Measurements from ENCODE around the gene TRMT11.
"Not testable (repeated sequence)": the region's sequence is repeated elsewhere in the genome, so short reads cannot be mapped to it uniquely, and the experiment has no call there.

The TRMT11 gene

GRCh38 chr6:125963817-125964216, 22.5 kb upstream of the TRMT11 start:
- no peak overlapping the region for H3K27ac Mint-ChIP-seq
- peaks cover 26% of the 10 kb centered on the region for H3K4me1 Mint-ChIP-seq (ENCODE audit: low read depth)

GRCh38 chr6:125966569-125966968, 19.8 kb upstream of the TRMT11 start:
- H3K27ac Mint-ChIP-seq, result no peak overlapping the region
- H3K4me3 Mint-ChIP-seq, result no peak overlapping the region
- intact Hi-C loops (cut with micrococcal nuclease), result no loop called here
- no peaks in the 10 kb centered on the region for H3K27me3 Mint-ChIP-seq
- H3K36me3 Mint-ChIP-seq (ENCODE audit: low read depth), result peaks cover 38% of the 10 kb centered on the region
- H3K9me3 Mint-ChIP-seq, result no peaks in the 10 kb centered on the region
- H3K4me1 Mint-ChIP-seq (ENCODE audit: low read depth), result peaks cover 34% of the 10 kb centered on the region

More at GRCh38 chr6:125963817-125964216, 22.5 kb upstream of the TRMT11 start:
- intact Hi-C loops (cut with micrococcal nuclease), result no loop called here
- no peaks in the 10 kb centered on the region for H3K27me3 Mint-ChIP-seq
- no peak overlapping the region for H3K4me3 Mint-ChIP-seq
- peaks cover 26% of the 10 kb centered on the region for H3K36me3 Mint-ChIP-seq (ENCODE audit: low read depth)
- no peaks in the 10 kb centered on the region for H3K9me3 Mint-ChIP-seq

- Mint-ChIP-seq H3K9me3 (no peaks in the 10 kb centered on the region), H3K36me3 (ENCODE audit: low read depth) (peaks cover 44% of the 10 kb centered on the region), H3K27ac (no peak overlapping the region), H3K4me3 (no peak overlapping the region), H3K27me3 (no peaks in the 10 kb centered on the region), H3K4me1 (ENCODE audit: low read depth) (peaks cover 23% of the 10 kb centered on the region)
- intact Hi-C loops (cut with micrococcal nuclease), result no loop called here
Observed at GRCh38 chr6:125968493-125968892, 17.8 kb upstream of the TRMT11 start.

- Mint-ChIP-seq H3K27ac (no peak overlapping the region), H3K36me3 (ENCODE audit: low read depth) (peaks cover 54% of the 10 kb centered on the region)
- intact Hi-C loops (cut with micrococcal nuclease), result loop anchor here (5.0 kb wide), 1 partner anchor 113 kb away; no protein-coding TSS in a partner anchor
Observed at GRCh38 chr6:125970760-125971159, 15.6 kb upstream of the TRMT11 start.

GRCh38 chr6:125972478-125972877, 13.9 kb upstream of the TRMT11 start:
- intact Hi-C loops (cut with micrococcal nuclease), result loop anchor here (5.0 kb wide), 1 partner anchor 115 kb away; no protein-coding TSS in a partner anchor
- not testable (repeated sequence) for H3K4me3 Mint-ChIP-seq; H3K9me3 Mint-ChIP-seq; H3K27me3 Mint-ChIP-seq; H3K4me1 Mint-ChIP-seq (ENCODE audit: low read depth); H3K27ac Mint-ChIP-seq
- H3K36me3 Mint-ChIP-seq (ENCODE audit: low read depth), result peaks cover 56% of the 10 kb centered on the region

More at GRCh38 chr6:125970760-125971159, 15.6 kb upstream of the TRMT11 start:
- peaks cover 8% of the 10 kb centered on the region for H3K4me1 Mint-ChIP-seq (ENCODE audit: low read depth)
- H3K4me3 Mint-ChIP-seq, result no peak overlapping the region
- no peaks in the 10 kb centered on the region for H3K27me3 Mint-ChIP-seq
- H3K9me3 Mint-ChIP-seq, result no peaks in the 10 kb centered on the region

- Mint-ChIP-seq H3K36me3 (ENCODE audit: low read depth) (peaks cover 47% of the 10 kb centered on the region), H3K27ac (no peak overlapping the region), H3K27me3 (no peaks in the 10 kb centered on the region), H3K4me3 (no peak overlapping the region), H3K9me3 (no peaks in the 10 kb centered on the region), H3K4me1 (ENCODE audit: low read depth) (peaks cover 4% of the 10 kb centered on the region)
- intact Hi-C loops (cut with micrococcal nuclease), result loop anchor here (5.0 kb wide), 1 partner anchor 117 kb away; no protein-coding TSS in a partner anchor
Observed at GRCh38 chr6:125974214-125974866, 12.0 kb upstream of the TRMT11 start.

GRCh38 chr6:125979101-125979500, 7.2 kb upstream of the TRMT11 start:
- Mint-ChIP-seq H3K27ac (no peak overlapping the region), H3K4me3 (no peak overlapping the region), H3K36me3 (ENCODE audit: low read depth) (peaks cover 26% of the 10 kb centered on the region), H3K27me3 (no peaks in the 10 kb centered on the region), H3K4me1 (ENCODE audit: low read depth) (no peaks in the 10 kb centered on the region), H3K9me3 (no peaks in the 10 kb centered on the region)
- intact Hi-C loops (cut with micrococcal nuclease), result loop anchor here (5.0 kb wide), 1 partner anchor 667 kb away; no protein-coding TSS in a partner anchor

- intact Hi-C loops (cut with micrococcal nuclease), result loop anchor here (10.0 kb wide), 1 partner anchor 1363 kb away; the partner anchor contains the start of gene ECHDC1
- H3K36me3 Mint-ChIP-seq (ENCODE audit: low read depth), result peaks cover 17% of the 10 kb centered on the region
- H3K4me3 Mint-ChIP-seq, result no peak overlapping the region
- no peak overlapping the region for H3K27ac Mint-ChIP-seq
- H3K27me3 Mint-ChIP-seq, result no peaks in the 10 kb centered on the region
- no peaks in the 10 kb centered on the region for H3K9me3 Mint-ChIP-seq
- no peaks in the 10 kb centered on the region for H3K4me1 Mint-ChIP-seq (ENCODE audit: low read depth)
Observed at GRCh38 chr6:125981571-125982185, 4.7 kb upstream of the TRMT11 start.

- Mint-ChIP-seq H3K27me3 (no peaks in the 10 kb centered on the region), H3K27ac (no peak overlapping the region), H3K4me3 (no peak overlapping the region), H3K36me3 (ENCODE audit: low read depth) (peaks cover 13% of the 10 kb centered on the region), H3K4me1 (ENCODE audit: low read depth) (no peaks in the 10 kb centered on the region), H3K9me3 (no peaks in the 10 kb centered on the region)
- intact Hi-C loops (cut with micrococcal nuclease), result loop anchor here (10.0 kb wide), 1 partner anchor 1361 kb away; the partner anchor contains the start of gene ECHDC1
Observed at GRCh38 chr6:125983246-125983945, 2.9 kb upstream of the TRMT11 start.

GRCh38 chr6:125984311-125984710, 2.0 kb upstream of the TRMT11 start:
- Mint-ChIP-seq H3K27ac (no peak overlapping the region), H3K4me1 (ENCODE audit: low read depth) (no peaks in the 10 kb centered on the region), H3K4me3 (no peak overlapping the region), H3K36me3 (ENCODE audit: low read depth) (peaks cover 4% of the 10 kb centered on the region), H3K9me3 (no peaks in the 10 kb centered on the region), H3K27me3 (no peaks in the 10 kb centered on the region)
- intact Hi-C loops (cut with micrococcal nuclease), result loop anchor here (10.0 kb wide), 1 partner anchor 1360 kb away; the partner anchor contains the start of gene ECHDC1

GRCh38 chr6:125985522-125985921, 818 bp upstream of the TRMT11 start:
- intact Hi-C loops (cut with micrococcal nuclease), result loop anchor here (10.0 kb wide), 1 partner anchor 1359 kb away; the partner anchor contains the start of gene ECHDC1
- no peaks in the 10 kb centered on the region for H3K4me1 Mint-ChIP-seq (ENCODE audit: low read depth)
- H3K27me3 Mint-ChIP-seq, result no peaks in the 10 kb centered on the region
- H3K27ac Mint-ChIP-seq, result no peak overlapping the region
- H3K4me3 Mint-ChIP-seq, result no peak overlapping the region
- no peaks in the 10 kb centered on the region for H3K9me3 Mint-ChIP-seq
- no peaks in the 10 kb centered on the region for H3K36me3 Mint-ChIP-seq (ENCODE audit: low read depth)

GRCh38 chr6:125985979-125986300, 400 bp upstream of the TRMT11 start:
- intact Hi-C loops (cut with micrococcal nuclease), result loop anchor here (10.0 kb wide), 1 partner anchor 1359 kb away; the partner anchor contains the start of gene ECHDC1

GRCh38 chr6:125987026-125987617, 782 bp downstream of the TRMT11 start:
- no peaks in the 10 kb centered on the region for H3K27me3 Mint-ChIP-seq
- H3K36me3 Mint-ChIP-seq (ENCODE audit: low read depth), result no peaks in the 10 kb centered on the region
- intact Hi-C loops (cut with micrococcal nuclease), result loop anchor here (10.0 kb wide), 1 partner anchor 1358 kb away; the partner anchor contains the start of gene ECHDC1
- no peak overlapping the region for H3K4me3 Mint-ChIP-seq
- no peaks in the 10 kb centered on the region for H3K4me1 Mint-ChIP-seq (ENCODE audit: low read depth)
- H3K9me3 Mint-ChIP-seq, result no peaks in the 10 kb centered on the region
- no peak overlapping the region for H3K27ac Mint-ChIP-seq

More at GRCh38 chr6:125985979-125986300, 400 bp upstream of the TRMT11 start:
- Mint-ChIP-seq H3K36me3 (ENCODE audit: low read depth) (no peaks in the 10 kb centered on the region), H3K9me3 (no peaks in the 10 kb centered on the region), H3K27ac (no peak overlapping the region), H3K4me3 (no peak overlapping the region), H3K4me1 (ENCODE audit: low read depth) (no peaks in the 10 kb centered on the region), H3K27me3 (no peaks in the 10 kb centered on the region)
